HepG2 (cell line): ENCODE data around the gene AQP7. TPM values are rescaled to one million over a fixed set of nuclear protein-coding genes. Genes with fewer than 3 reads are reported as not detected.
A peak's percentile ranks its signal among the peaks of the same experiment; 100 is the strongest.

Experiments used
- AHR ChIP-seq: IDR thresholded peaks from 2 replicates; pipeline ENCODE4 v1.6.1; 2018; ENCODE audit warnings: missing genetic modification reagents, missing compliant biosample characterization
- ATF1 ChIP-seq: IDR thresholded peaks from 2 replicates; pipeline ENCODE4 v1.6.1; 2016; ENCODE audit warnings: mild to moderate bottlenecking, control low read depth
- BATF2 ChIP-seq: sonication (generic); formaldehyde crosslinking; IDR thresholded peaks from 2 replicates; pipeline ENCODE4 v1.8.0; 2022; ENCODE audit warnings: mild to moderate bottlenecking, missing genetic modification reagents, moderate library complexity
- FLYWCH1 ChIP-seq: sonication (generic); formaldehyde crosslinking; IDR thresholded peaks from 2 replicates; pipeline ENCODE4 v1.8.1; 2023; ENCODE audit warnings: mild to moderate bottlenecking, missing genetic modification reagents
- FOSL2 ChIP-seq: sonication (generic); formaldehyde crosslinking; IDR thresholded peaks from 2 replicates; pipeline ENCODE4 v1.4.0; 2020; ENCODE audit warnings: missing genetic modification reagents
- GFI1 ChIP-seq: sonication (generic); formaldehyde crosslinking; IDR thresholded peaks from 2 replicates; pipeline ENCODE4 v1.5.0; 2020; ENCODE audit warnings: missing genetic modification reagents, mild to moderate bottlenecking, borderline replicate concordance
- GPBP1L1 ChIP-seq: sonication (generic); formaldehyde crosslinking; IDR thresholded peaks from 2 replicates; pipeline ENCODE4 v1.5.0; 2020; ENCODE audit warnings: mild to moderate bottlenecking, missing genetic modification reagents
- KDM2A ChIP-seq: sonication (generic); formaldehyde crosslinking; IDR thresholded peaks from 2 replicates; pipeline ENCODE4 v1.4.0; 2020; ENCODE audit warnings: low read depth, missing genetic modification reagents, borderline replicate concordance
- KLF12 ChIP-seq: sonication (generic); formaldehyde crosslinking; IDR thresholded peaks from 2 replicates; pipeline ENCODE4 v1.4.0; 2020; ENCODE audit warnings: missing genetic modification reagents, borderline replicate concordance
- MBNL3 ChIP-seq: fragments of 250-450 bp; sonication (Bioruptor Pico); conservative IDR thresholded peaks from 2 replicates; pipeline ENCODE4 v1.8.0; 2022; ENCODE audit warnings: mild to moderate bottlenecking, inconsistent platforms
- MXD4 ChIP-seq: IDR thresholded peaks from 2 replicates; pipeline ENCODE4 v1.6.1; 2016; ENCODE audit warnings: mild to moderate bottlenecking, missing biosample characterization, missing genetic modification reagents
- NFYB ChIP-seq: sonication (generic); formaldehyde crosslinking; IDR thresholded peaks from 2 replicates; pipeline ENCODE4 v1.4.0; 2020; ENCODE audit warnings: missing genetic modification reagents
- NONO ChIP-seq, 2 experiments: fragments of 450-650 bp in 1 of 2; sonication (generic) in 1 of 2; formaldehyde crosslinking in 1 of 2; IDR thresholded peaks in 1 of 2; conservative IDR thresholded peaks in 1 of 2; 2 replicates each; pipeline versions ENCODE4 v1.6.1 to v1.8.0; 2017 to 2022; ENCODE audit warnings: mild to moderate bottlenecking in 1 of 2, missing genetic modification reagents in 1 of 2, moderate library complexity in 1 of 2
- PATZ1 ChIP-seq: sonication (generic); formaldehyde crosslinking; IDR thresholded peaks from 2 replicates; pipeline ENCODE4 v1.4.0; 2020; ENCODE audit warnings: missing genetic modification reagents
- POGK ChIP-seq: sonication (generic); formaldehyde crosslinking; conservative IDR thresholded peaks from 2 replicates; pipeline ENCODE4 v1.8.0; 2022; ENCODE audit warnings: mild to moderate bottlenecking, moderate library complexity, missing genetic modification reagents
- SAP130 ChIP-seq: IDR thresholded peaks from 2 replicates; pipeline ENCODE4 v1.6.1; 2016; ENCODE audit warnings: low read depth
- SNAPC5 ChIP-seq: sonication (generic); formaldehyde crosslinking; IDR thresholded peaks from 2 replicates; pipeline ENCODE4 v1.8.1; 2023; ENCODE audit warnings: mild to moderate bottlenecking, missing genetic modification reagents, borderline replicate concordance
- SRSF4 ChIP-seq: fragments of 200-400 bp; formaldehyde crosslinking; IDR thresholded peaks from one replicate; pipeline ENCODE4 v1.6.1; 2018; ENCODE audit warnings: mild to moderate bottlenecking, low read depth, low read length, moderate library complexity; ENCODE audit not compliant: poor library complexity, severe bottlenecking
- SSRP1 ChIP-seq: IDR thresholded peaks from 2 replicates; pipeline ENCODE4 v1.6.1; 2016; ENCODE audit warnings: control low read depth
- TMF1 ChIP-seq: sonication (generic); formaldehyde crosslinking; IDR thresholded peaks from 2 replicates; pipeline ENCODE4 v1.8.1; 2022; ENCODE audit warnings: low read depth, missing genetic modification reagents
- ZBTB7B ChIP-seq: sonication (generic); formaldehyde crosslinking; IDR thresholded peaks from 2 replicates; pipeline ENCODE4 v1.4.0; 2020; ENCODE audit warnings: missing genetic modification reagents
- ZNF317 ChIP-seq: sonication (generic); formaldehyde crosslinking; IDR thresholded peaks from 2 replicates; pipeline ENCODE4 v1.5.0; 2020; ENCODE audit warnings: mild to moderate bottlenecking, missing genetic modification reagents
- ZNF660 ChIP-seq: sonication (generic); formaldehyde crosslinking; IDR thresholded peaks from 2 replicates; pipeline ENCODE4 v1.5.1; 2020; ENCODE audit warnings: mild to moderate bottlenecking, low read depth, missing genetic modification reagents, borderline replicate concordance
- ZNF839 ChIP-seq: sonication (generic); formaldehyde crosslinking; IDR thresholded peaks from 2 replicates; pipeline ENCODE4 v1.4.0; 2020; ENCODE audit warnings: missing genetic modification reagents, mild to moderate bottlenecking, borderline replicate concordance
- ZNF878 ChIP-seq: sonication (generic); formaldehyde crosslinking; IDR thresholded peaks from 2 replicates; pipeline ENCODE4 v1.8.1; 2023; ENCODE audit warnings: mild to moderate bottlenecking, missing genetic modification reagents, moderate library complexity
- polyA plus RNA-seq, 8 experiments: library from polyadenylated mRNA; depleted of rRNA in 3 of 8; stranded (reverse) in 7 of 8; unstranded in 1 of 8; fragments of >200 nt; fragmentation: Illumina TruSeq in 4 of 8; extraction: Trizol in 4 of 8; gene quantifications; 2 replicates each; pipeline versions ENCODE4 v1.2.1 to v1.2.3, GENCODE V29; 2011 to 2016; ENCODE audit warnings: low read depth in 4 of 8, missing spikeins in 1 of 8, mixed read lengths in 1 of 8; ENCODE audit not compliant: insufficient read depth in 1 of 8
- total RNA-seq, 5 experiments: library from RNA; depleted of rRNA; stranded (reverse); fragments of >200 nt; fragmentation: Illumina TruSeq; extraction: Trizol; gene quantifications; 2 replicates each; pipeline ENCODE4 v1.2.3, GENCODE V29; 2016; ENCODE audit warnings: low read depth in 1 of 5

The AQP7 gene
- total and polyA plus RNA-seq, 2 of the 13 experiments (the other 11 are each of a cell fraction or from before 2014, with no cell fraction given) = 1.9 to 2.1 TPM

GRCh38 chr9:33446946-33447798, 44.8 kb upstream of the AQP7 start, which contains the start of gene AQP3 (continued):
- TF ChIP-seq ATF1 (CRISPR knock-in tag) (no peak), TMF1 (no peak), SAP130 (peak; percentile 57), MBNL3 (CRISPR knock-in tag) (no peak), FOSL2 (CRISPR knock-in tag) (peak; percentile 82), NONO (IDR thresholded peaks at IDR 0.05) (no peak), NONO (CRISPR knock-in tag; conservative IDR thresholded peaks at IDR 0.05) (no peak), BATF2 (CRISPR knock-in tag) (no peak), SSRP1 (no peak), GFI1 (CRISPR knock-in tag) (no peak), AHR (CRISPR knock-in tag) (no peak), GPBP1L1 (CRISPR knock-in tag) (no peak), MXD4 (CRISPR knock-in tag) (no peak), ZNF660 (CRISPR knock-in tag) (no peak), SNAPC5 (CRISPR knock-in tag) (no peak), KDM2A (no peak), ZNF839 (no peak), ZBTB7B (CRISPR knock-in tag) (no peak), ZNF317 (CRISPR knock-in tag) (no peak), SRSF4 (no peak), FLYWCH1 (no peak), ZNF878 (CRISPR knock-in tag) (no peak), KLF12 (CRISPR knock-in tag) (no peak), NFYB (peak; percentile 44; the same call in 1 of the 2 replicates), PATZ1 (CRISPR knock-in tag) (peak; percentile 80), POGK (CRISPR knock-in tag) (0 out of 2 replicates have a peak, but pooled peaks have one; percentile 53)
